ENCODE results near the gene ZC3H4.

- peak in 3 of 4 experiments; percentile 96 to 99 (median 97) for TF ChIP-seq CTCF (IDR thresholded peaks at IDR 0.05)
- TF ChIP-seq POLR2A (IDR thresholded peaks at IDR 0.05), result no peak
- TF ChIP-seq POLR2AphosphoS5 (IDR thresholded peaks at IDR 0.05), result no peak
- no peak for TF ChIP-seq EP300 (IDR thresholded peaks at IDR 0.05)
These were observed 78.2 kb downstream of the ZC3H4 start for GRCh38 chr19:47035127-47036096.

All from gastroesophageal sphincter (tissue), 3 donors.